Testis (tissue), 2 donors: ENCODE results near the gene GDPD3.

Experiments used
- POLR2A ChIP-seq: fragments of 450-650 bp; IDR thresholded peaks from one replicate; pipeline ENCODE4 v1.6.1; 2017; ENCODE audit warnings: antibody characterized with exemption, mild to moderate bottlenecking, moderate library complexity
- TF ChIP-seq, protein P1 (sequence below), 3 experiments: fragments of 450-650 bp in 2 of 3; fragments of 200-600 bp in 1 of 3; sonication (generic) in 1 of 3; IDR thresholded peaks; one replicate each; pipeline ENCODE4 v1.5.1; 2016 to 2019; ENCODE audit warnings: antibody characterized with exemption in 3 of 3, mild to moderate bottlenecking in 2 of 3, moderate library complexity in 1 of 3

DNA sequence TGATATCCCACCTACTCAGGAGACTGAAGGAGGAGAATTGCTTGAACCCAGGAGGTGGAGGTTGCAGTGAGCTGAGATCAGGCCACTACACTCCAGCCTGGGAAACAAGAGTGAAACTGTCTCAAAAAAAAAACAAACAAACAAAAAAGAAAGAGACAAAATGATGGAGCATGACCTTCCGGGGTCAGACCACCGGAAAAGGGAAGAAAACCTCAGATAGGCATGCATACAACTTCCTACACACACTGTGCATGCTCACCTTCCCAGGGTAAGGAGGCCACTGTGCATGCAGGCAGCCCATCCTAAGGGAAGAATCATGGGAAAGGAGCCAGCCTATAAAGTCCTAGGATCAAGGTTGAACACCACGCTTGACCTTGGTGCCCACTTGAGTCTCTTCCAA, 19.3 kb upstream of the GDPD3 start:
- TF ChIP-seq, protein P1, sequence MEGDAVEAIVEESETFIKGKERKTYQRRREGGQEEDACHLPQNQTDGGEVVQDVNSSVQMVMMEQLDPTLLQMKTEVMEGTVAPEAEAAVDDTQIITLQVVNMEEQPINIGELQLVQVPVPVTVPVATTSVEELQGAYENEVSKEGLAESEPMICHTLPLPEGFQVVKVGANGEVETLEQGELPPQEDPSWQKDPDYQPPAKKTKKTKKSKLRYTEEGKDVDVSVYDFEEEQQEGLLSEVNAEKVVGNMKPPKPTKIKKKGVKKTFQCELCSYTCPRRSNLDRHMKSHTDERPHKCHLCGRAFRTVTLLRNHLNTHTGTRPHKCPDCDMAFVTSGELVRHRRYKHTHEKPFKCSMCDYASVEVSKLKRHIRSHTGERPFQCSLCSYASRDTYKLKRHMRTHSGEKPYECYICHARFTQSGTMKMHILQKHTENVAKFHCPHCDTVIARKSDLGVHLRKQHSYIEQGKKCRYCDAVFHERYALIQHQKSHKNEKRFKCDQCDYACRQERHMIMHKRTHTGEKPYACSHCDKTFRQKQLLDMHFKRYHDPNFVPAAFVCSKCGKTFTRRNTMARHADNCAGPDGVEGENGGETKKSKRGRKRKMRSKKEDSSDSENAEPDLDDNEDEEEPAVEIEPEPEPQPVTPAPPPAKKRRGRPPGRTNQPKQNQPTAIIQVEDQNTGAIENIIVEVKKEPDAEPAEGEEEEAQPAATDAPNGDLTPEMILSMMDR (IDR thresholded peaks at IDR 0.05) = no peak
- no peak for TF ChIP-seq POLR2A
